Mucosa of stomach (tissue), 1 donor: ENCODE results near the gene ANKS3.
"Not testable (repeated sequence)": the region's sequence is repeated elsewhere in the genome, so short reads cannot be mapped to it uniquely, and the experiment has no call there.

Experiments
- H3K27me3 ChIP-seq: one replicate; pipeline ENCODE4 v1.7.0; 2013; ENCODE audit warnings: mild to moderate bottlenecking, low read length; ENCODE audit not compliant: control insufficient read depth, insufficient read depth
- H3K36me3 ChIP-seq: one replicate; pipeline ENCODE4 v1.7.0; 2013; ENCODE audit warnings: low read length; ENCODE audit not compliant: control insufficient read depth, insufficient read depth
- H3K4me1 ChIP-seq: one replicate; pipeline ENCODE4 v1.7.0; 2013; ENCODE audit warnings: mild to moderate bottlenecking, low read length; ENCODE audit not compliant: control insufficient read depth, insufficient read depth
- H3K4me3 ChIP-seq: one replicate; pipeline ENCODE4 v1.7.0; 2013; ENCODE audit warnings: low read length
- H3K9ac ChIP-seq: one replicate; pipeline ENCODE4 v1.7.0; 2013; ENCODE audit warnings: mild to moderate bottlenecking, low read length, moderate library complexity
- H3K9me3 ChIP-seq: one replicate; pipeline ENCODE4 v1.7.0; 2013; ENCODE audit warnings: mild to moderate bottlenecking, low read length, moderate library complexity; ENCODE audit not compliant: control insufficient read depth
- donor health status: Pancreatic carcinoma.

The ANKS3 gene

DNA sequence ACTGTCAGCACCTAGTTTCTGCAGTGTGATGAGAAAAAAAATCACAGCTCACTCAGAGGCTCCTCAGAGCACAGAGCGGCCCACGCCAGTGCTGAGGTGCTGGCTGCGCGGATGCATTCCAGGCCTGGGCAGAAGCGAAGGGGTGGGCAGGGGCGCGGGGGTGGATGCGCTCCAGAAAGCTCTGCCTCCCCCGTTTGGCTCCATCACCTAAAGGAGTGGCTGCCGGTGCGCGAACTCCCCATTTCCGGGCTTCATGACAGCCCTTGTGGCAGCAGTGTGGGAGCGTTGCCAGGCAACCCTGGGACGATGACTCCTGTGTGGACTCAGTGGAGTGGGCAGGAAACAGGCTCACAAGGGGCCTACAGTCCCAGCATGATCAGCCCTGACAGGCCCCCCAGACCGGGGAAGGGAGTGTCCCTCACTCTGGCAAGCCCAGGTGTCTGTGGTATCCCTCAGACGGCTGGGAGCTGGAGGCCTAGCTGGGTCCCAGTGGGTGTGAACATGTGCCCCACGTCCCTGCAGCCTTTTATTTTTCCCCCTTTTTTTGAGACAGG, 73.5 kb downstream of the ANKS3 start:
- H3K4me1 ChIP-seq = peaks cover 55% of the 10 kb centered on the region
- H3K36me3 ChIP-seq = no peaks in the 10 kb centered on the region
- no peak overlapping the region for H3K4me3 ChIP-seq
- no peak overlapping the region for H3K9ac ChIP-seq
- no peaks in the 10 kb centered on the region for H3K9me3 ChIP-seq
- H3K27me3 ChIP-seq = no peaks in the 10 kb centered on the region

DNA sequence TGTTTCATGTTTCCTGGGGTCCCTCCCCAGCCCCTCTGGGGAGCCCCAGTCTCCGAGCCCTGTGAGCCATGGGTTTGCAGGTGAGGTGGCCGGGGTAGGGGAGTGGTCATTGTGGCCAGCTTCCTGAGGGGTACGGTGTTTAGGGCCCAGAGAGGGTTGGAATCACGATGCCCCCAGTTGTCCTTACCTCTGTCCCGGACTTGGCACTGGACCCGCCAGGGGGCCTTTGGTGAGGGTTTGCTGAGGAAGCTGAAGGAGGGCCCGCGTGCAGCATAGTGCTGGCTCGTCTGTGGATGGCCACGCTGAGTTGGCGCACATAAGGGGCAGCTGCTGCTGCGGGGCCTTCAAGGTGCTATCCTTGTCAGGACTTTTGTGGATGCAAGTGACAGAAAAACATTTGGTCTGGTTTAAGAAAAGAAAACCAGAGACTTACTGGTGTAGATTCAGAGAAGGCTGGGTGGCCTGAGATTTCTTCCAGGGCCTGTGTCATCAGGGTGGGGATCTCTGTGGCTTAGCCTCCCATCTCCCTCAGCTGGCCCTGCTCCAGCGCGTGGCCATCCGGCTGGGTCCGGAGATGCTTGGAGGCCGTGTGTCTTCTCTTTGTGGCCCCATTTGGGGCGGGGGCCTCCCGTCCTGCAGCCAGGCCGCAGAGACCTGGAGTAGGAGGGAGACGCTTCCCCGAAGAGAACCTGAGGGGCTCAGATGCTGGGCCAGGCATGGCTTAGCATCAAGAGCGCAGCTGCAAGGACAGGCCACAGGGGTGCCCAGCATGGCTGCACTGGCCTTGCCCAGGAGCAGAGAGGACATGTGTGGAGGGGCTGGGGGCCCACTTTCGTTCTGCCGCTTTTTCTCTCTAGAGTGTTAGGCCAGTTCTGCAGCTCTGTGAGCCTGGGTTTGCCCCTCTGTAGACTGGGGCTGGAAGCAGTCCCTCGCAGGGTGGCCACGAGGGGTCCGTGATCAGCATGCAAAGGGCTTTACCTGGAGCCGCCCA, 74.4 kb downstream of the ANKS3 start:
- Histone ChIP-seq H3K27me3 (no peaks in the 10 kb centered on the region), H3K4me3 (no peak overlapping the region), H3K9me3 (no peaks in the 10 kb centered on the region), H3K4me1 (peaks cover 55% of the 10 kb centered on the region), H3K9ac (no peak overlapping the region), H3K36me3 (no peaks in the 10 kb centered on the region)

DNA sequence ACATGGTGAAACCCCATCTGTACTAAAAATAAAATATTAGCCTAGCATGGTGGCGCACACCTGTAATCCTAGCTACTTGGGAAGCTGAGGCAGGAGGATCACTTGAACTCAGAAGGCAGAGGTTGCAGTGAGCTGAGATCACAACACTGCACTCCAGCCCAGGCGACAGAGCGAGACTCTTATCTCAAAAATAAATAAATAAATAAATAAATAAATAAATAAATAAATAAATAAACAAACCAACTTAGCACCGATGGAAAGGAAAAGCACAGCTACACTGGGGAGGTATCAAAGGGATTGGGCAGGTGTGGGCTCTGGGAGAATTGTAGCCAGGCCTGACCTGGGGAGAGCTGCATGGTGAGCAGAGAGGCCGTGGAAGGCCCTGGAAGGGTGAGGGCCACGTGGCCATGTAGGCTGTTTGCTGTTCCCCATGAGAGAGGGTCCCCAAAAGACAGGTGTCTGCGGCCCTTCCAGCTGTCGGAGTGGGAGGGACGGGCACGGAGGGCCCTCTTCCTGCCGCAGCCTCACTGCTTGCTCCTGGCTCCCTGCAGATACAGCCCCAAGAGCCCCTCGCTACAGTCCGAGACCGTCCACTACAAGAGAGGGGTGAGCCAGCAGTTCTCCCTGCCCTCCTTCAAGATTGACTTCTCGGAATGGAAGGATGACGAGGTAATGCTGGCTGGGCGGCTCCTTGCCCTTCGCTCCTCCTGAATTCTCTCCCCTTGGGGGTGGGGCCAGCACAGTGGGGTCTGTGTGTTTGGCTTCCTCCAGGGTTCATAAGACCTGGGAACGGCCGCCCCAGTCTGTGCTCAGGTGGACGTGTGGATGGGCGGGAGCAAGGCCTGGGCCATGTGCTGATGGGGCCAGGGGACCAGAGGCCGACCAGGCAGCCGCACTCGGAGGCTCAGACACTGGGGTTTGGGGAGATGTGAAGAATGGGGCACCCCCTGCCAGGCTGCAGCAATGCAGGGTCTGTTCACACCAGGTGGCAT, 77.1 kb downstream of the ANKS3 start:
- Histone ChIP-seq H3K9me3 (no peaks in the 10 kb centered on the region), H3K4me3 (no peak overlapping the region), H3K36me3 (no peaks in the 10 kb centered on the region), H3K9ac (no peak overlapping the region), H3K4me1 (peaks cover 60% of the 10 kb centered on the region), H3K27me3 (no peaks in the 10 kb centered on the region)

DNA sequence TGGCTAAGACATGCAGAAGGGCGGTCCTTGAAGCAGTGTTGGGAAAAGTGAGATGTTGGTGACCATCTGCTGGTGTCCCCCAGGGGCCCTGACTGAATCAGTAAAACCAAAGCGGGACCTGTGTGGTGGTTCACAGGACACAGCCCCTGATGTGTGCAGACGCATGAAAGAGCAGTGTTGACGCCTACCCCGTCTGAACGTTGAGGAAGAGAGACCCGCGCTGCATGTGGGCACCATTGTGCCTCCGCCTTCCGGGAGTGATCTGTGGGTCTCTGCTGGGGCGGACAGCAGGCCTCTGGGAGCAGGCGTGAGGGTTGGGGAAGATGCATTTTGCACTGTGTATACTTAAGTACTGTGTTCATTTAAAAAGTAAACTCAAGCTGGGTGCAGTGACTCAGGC, 77.8 kb downstream of the ANKS3 start:
- no peak overlapping the region for H3K9ac ChIP-seq
- no peaks in the 10 kb centered on the region for H3K9me3 ChIP-seq
- peaks cover 55% of the 10 kb centered on the region for H3K4me1 ChIP-seq
- no peaks in the 10 kb centered on the region for H3K36me3 ChIP-seq
- H3K27me3 ChIP-seq = no peaks in the 10 kb centered on the region
- H3K4me3 ChIP-seq = no peak overlapping the region

DNA sequence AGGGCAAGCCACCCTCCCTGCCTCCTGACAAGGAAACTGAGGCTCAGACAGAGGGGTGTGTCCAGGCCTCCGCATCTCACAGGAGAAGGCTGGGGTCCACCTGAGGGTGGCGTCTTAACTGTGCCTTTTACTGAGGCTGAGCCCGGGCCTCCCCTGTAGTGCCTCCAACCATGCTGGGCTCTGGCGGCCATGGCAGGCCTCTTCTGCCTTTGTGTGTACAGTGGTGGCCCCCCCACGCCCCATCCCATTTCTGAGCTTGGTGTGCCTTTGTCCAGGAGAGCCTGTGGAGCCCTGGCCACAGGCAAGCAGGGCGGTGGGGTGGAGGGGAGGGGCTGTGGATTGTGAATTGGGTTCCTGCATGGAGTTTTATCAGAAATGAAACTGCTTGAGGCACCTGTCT, 78.3 kb downstream of the ANKS3 start:
- H3K27me3 ChIP-seq = no peaks in the 10 kb centered on the region
- H3K4me1 ChIP-seq = peaks cover 56% of the 10 kb centered on the region
- no peaks in the 10 kb centered on the region for H3K36me3 ChIP-seq
- no peak overlapping the region for H3K4me3 ChIP-seq
- H3K9me3 ChIP-seq = no peaks in the 10 kb centered on the region
- peak overlapping the region; percentile 4 for H3K9ac ChIP-seq

DNA sequence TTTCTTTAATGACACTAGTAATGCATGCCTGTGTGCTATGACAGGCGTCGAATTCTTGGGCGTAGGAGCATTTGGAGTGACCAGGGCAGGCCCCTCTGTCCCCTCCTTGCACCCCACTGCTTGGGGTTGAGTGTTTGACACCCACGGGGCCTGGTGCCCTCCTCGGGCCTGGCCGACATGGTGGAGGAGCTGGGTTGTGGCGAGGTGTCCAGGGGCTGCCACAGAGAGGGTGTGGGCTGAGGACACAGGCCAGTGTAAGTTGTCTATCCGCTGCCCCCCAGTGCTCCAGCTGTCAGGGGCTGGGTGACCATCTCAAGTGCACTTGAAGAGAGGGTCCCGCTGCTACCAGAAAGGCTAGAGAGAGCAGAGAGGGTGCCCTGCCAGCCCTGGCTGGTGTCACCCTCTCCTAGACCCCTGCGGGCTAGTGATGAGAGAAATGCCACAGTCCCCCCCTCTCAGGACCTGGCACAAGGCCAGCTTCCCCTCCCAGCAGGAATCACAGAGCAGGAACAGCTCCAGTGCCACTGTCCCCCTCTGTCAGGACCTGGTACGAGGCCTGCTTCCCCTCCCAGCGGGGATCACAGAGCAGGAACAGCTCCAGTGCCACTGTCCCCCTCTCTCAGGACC, 79.0 kb downstream of the ANKS3 start:
- Histone ChIP-seq H3K4me3 (no peak overlapping the region), H3K9me3 (no peaks in the 10 kb centered on the region), H3K27me3 (no peaks in the 10 kb centered on the region), H3K9ac (peak overlapping the region; percentile 4), H3K4me1 (peaks cover 48% of the 10 kb centered on the region), H3K36me3 (no peaks in the 10 kb centered on the region)

DNA sequence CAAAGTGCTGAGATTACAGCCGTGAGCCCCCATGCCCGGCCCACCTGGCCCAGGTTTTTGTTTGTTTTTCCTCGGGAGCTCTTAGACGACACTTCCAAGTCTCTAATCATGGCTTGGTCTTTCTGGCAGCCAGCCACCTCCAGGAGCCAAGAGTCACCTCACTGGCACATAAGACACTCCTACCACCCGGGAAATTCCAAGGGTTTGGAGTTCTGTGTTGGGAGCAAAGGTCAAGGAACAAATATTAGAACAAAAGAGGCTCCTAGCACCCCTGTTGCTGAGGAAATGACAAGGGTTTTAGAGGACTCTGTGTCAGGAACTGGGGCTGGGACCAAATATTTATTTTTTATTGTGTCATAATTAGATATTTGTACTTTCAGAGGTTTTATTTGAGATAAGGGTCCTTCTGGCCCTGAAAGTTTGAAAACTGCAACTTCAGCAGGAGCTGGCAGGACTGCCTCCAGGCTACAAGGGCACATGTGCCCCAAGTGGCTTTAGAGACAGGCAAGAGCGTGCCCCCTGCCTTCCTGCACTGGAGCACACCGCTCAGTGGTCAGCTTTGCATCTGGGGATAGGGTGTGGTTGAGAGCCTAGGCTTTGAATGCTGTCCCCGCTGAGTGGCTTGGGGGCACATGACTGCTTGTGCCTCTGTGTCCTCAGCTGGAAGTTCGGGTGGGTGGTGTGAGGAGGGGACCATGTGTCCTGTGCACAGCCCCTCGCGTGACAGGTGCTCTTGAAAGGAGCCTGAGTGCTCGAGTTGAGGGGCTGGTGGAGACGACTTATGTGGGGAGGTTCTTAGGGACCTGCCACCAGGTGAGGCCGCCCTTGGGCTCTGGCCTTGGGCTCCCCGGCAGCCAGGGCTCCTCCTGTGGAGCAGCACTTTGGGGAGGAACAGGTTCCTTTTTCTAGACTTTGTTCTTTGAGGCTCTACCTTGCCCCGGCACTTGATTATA, 79.8 kb downstream of the ANKS3 start:
- no peaks in the 10 kb centered on the region for H3K36me3 ChIP-seq
- H3K27me3 ChIP-seq = no peaks in the 10 kb centered on the region
- no peak overlapping the region for H3K4me3 ChIP-seq
- peaks cover 41% of the 10 kb centered on the region for H3K4me1 ChIP-seq
- H3K9ac ChIP-seq = peak overlapping the region; percentile 37
- no peaks in the 10 kb centered on the region for H3K9me3 ChIP-seq

DNA sequence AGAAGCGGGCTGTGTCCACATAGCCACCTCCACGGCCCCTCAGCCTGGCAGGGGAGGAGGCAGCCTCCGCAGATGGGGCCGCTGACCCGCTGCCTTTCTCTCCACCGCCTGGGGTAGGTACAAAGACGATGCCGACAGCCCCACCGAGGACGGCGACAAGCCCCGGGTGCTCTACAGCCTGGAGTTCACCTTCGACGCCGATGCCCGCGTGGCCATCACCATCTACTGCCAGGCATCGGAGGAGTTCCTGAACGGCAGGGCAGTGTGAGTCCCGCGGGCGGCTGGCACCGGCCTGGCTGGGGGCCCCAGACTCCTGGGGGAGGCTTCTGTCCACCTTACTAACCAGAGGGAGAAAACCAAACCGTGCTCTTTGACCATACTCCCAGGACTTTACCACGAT, 81.5 kb downstream of the ANKS3 start:
- no peaks in the 10 kb centered on the region for H3K36me3 ChIP-seq
- H3K4me1 ChIP-seq = peaks cover 41% of the 10 kb centered on the region
- H3K27me3 ChIP-seq = no peaks in the 10 kb centered on the region
- H3K9ac ChIP-seq = no peak overlapping the region
- H3K9me3 ChIP-seq = no peaks in the 10 kb centered on the region
- H3K4me3 ChIP-seq = no peak overlapping the region

DNA sequence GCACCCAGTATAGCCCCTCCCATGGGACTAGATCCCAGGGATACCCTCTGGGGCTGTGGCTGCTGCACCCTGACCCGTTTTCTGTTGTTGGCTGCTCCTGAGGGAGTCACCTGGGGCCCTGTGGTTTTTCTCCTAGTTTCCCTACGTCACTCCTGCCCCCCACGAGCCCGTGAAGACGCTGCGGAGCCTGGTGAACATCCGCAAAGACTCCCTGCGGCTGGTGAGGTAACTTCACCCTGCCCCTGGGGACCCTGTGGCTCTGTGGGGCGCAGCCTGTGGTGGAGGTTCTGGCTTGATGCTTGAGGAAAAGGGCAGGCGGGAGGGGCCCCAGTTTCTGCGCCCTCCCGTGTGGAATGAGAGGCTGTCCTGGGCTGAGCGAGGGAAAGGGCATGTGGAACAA, 82.2 kb downstream of the ANKS3 start:
- no peaks in the 10 kb centered on the region for H3K9me3 ChIP-seq
- H3K36me3 ChIP-seq = no peaks in the 10 kb centered on the region
- no peak overlapping the region for H3K9ac ChIP-seq
- peaks cover 41% of the 10 kb centered on the region for H3K4me1 ChIP-seq
- H3K27me3 ChIP-seq = no peaks in the 10 kb centered on the region
- H3K4me3 ChIP-seq = no peak overlapping the region

DNA sequence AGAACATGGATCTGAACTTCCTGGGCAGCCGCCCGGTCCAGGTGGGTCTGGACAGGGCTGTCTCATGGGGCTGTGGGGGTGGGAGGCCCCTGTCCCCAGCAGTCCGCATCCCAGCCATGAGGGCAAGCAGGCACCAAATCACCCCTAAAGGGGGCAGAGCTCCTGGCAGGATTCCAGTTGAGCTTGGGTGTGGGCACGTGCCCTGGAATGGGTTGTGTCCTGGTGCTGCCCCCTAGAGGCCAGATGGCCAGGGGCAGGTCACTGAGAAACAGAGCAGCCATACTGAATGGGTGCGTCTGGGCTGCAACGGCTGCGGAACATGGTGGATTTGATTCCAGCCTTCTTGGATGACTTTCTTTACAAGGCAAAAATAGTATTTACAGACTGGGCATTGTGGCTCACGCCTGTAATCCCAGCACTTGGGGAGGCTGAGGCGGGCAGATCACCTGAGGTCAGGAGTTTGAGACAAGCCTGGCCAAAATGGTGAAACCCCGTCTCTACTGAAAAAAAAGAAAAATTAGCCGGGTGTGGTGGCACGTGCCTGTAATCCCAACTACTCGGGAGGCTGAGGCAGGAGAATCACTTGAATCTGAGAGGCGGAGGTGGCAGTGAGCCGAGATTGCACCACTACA, 83.5 kb downstream of the ANKS3 start:
- peaks cover 35% of the 10 kb centered on the region for H3K4me1 ChIP-seq
- not testable (repeated sequence) for H3K9ac ChIP-seq, H3K36me3 ChIP-seq, H3K9me3 ChIP-seq, H3K4me3 ChIP-seq, H3K27me3 ChIP-seq
